ENCODE measurements around the gene RSPH3.
"Not testable (repeated sequence)": the region's sequence is repeated elsewhere in the genome, so short reads cannot be mapped to it uniquely, and the experiment has no call there.

- not testable (repeated sequence) for TF ChIP-seq POLR2A (IDR thresholded peaks at IDR 0.05)
- TF ChIP-seq, protein P1, sequence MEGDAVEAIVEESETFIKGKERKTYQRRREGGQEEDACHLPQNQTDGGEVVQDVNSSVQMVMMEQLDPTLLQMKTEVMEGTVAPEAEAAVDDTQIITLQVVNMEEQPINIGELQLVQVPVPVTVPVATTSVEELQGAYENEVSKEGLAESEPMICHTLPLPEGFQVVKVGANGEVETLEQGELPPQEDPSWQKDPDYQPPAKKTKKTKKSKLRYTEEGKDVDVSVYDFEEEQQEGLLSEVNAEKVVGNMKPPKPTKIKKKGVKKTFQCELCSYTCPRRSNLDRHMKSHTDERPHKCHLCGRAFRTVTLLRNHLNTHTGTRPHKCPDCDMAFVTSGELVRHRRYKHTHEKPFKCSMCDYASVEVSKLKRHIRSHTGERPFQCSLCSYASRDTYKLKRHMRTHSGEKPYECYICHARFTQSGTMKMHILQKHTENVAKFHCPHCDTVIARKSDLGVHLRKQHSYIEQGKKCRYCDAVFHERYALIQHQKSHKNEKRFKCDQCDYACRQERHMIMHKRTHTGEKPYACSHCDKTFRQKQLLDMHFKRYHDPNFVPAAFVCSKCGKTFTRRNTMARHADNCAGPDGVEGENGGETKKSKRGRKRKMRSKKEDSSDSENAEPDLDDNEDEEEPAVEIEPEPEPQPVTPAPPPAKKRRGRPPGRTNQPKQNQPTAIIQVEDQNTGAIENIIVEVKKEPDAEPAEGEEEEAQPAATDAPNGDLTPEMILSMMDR (IDR thresholded peaks at IDR 0.05) = not testable (repeated sequence)
Observed at GRCh38 chr6:159038318-159038717, 38.3 kb upstream of the RSPH3 start.
